K562 (cell line): ENCODE results near the gene SPINT2. TPM values are rescaled to one million over a fixed set of nuclear protein-coding genes. Genes with fewer than 3 reads are reported as not detected.

Experiments
- ARID1B ChIP-seq: fragments of 450-650 bp; IDR thresholded peaks from 2 replicates; pipeline ENCODE4 v1.6.1; 2016; ENCODE audit warnings: antibody characterized with exemption, mild to moderate bottlenecking, inconsistent platforms
- BRD4 ChIP-seq: fragments of 200-600 bp; sonication (generic); IDR thresholded peaks from 2 replicates; pipeline ENCODE4 v1.6.1; 2017; ENCODE audit warnings: inconsistent platforms
- CREB1 ChIP-seq, 2 experiments: sonication (generic) in 1 of 2; formaldehyde crosslinking in 1 of 2; IDR thresholded peaks; 2 replicates each; pipeline versions ENCODE4 v1.6.1 to v1.8.0; 2012 to 2022; ENCODE audit warnings: inconsistent platforms in 1 of 2, mild to moderate bottlenecking in 1 of 2, missing genetic modification reagents in 1 of 2, moderate library complexity in 1 of 2
- GABPB2 ChIP-seq: fragments of 250-450 bp; sonication (Bioruptor Pico); conservative IDR thresholded peaks from 2 replicates; pipeline ENCODE4 v1.5.1; 2021; ENCODE audit warnings: mild to moderate bottlenecking
- HNRNPLL ChIP-seq: fragments of 200-400 bp; formaldehyde crosslinking; IDR thresholded peaks from 2 replicates; pipeline ENCODE4 v1.6.1; 2017; ENCODE audit warnings: low read length, low read depth, mild to moderate bottlenecking; ENCODE audit not compliant: poor library complexity, severe bottlenecking
- MAFF ChIP-seq: IDR thresholded peaks from 2 replicates; pipeline ENCODE4 v1.6.1; 2012; ENCODE audit warnings: low read length, improper control_type of control experiment
- NFIX ChIP-seq: fragments of 250-450 bp; sonication (Bioruptor Pico); IDR thresholded peaks from 2 replicates; pipeline ENCODE4 v1.4.0; 2020; ENCODE audit warnings: low read depth, mild to moderate bottlenecking, moderate library complexity
- NRF1 ChIP-seq, 2 experiments: fragments of 450-650 bp; IDR thresholded peaks in 1 of 2; conservative IDR thresholded peaks in 1 of 2; 2 replicates each; pipeline ENCODE4 v1.6.1; 2014; ENCODE audit warnings: mild to moderate bottlenecking in 2 of 2
- SP1 ChIP-seq: sonication (generic); formaldehyde crosslinking; IDR thresholded peaks from 2 replicates; pipeline ENCODE4 v1.8.1; 2022; ENCODE audit warnings: mild to moderate bottlenecking, missing genetic modification reagents
- TGIF2 ChIP-seq: sonication (generic); formaldehyde crosslinking; IDR thresholded peaks from 2 replicates; pipeline ENCODE4 v1.8.1; 2022; ENCODE audit warnings: mild to moderate bottlenecking, missing genetic modification reagents, moderate library complexity
- ZFP1 ChIP-seq: fragments of 450-650 bp; formaldehyde crosslinking; IDR thresholded peaks from 2 replicates; pipeline ENCODE4 v1.4.0; 2020; ENCODE audit warnings: mild to moderate bottlenecking, mixed read lengths
- ZNF384 ChIP-seq: IDR thresholded peaks from 2 replicates; pipeline ENCODE4 v1.6.1; 2012; ENCODE audit warnings: low read depth, low read length, improper control_type of control experiment
- polyA plus RNA-seq, 8 experiments: library from polyadenylated mRNA; depleted of rRNA in 4 of 8; stranded (reverse) in 5 of 8; unstranded in 3 of 8; fragments of >200 nt; fragmentation: Nextera tagmentation in 2 of 8; fragmentation: Illumina TruSeq in 1 of 8; extraction: Ambion mirVana in 2 of 8; extraction: Trizol in 1 of 8; gene quantifications; 2 replicates each; pipeline versions ENCODE4 v1.2.1 to v1.2.3, GENCODE V29; 2011 to 2014; ENCODE audit warnings: inconsistent platforms in 1 of 8, missing spikeins in 1 of 8
- total RNA-seq, 7 experiments: library from RNA; depleted of rRNA in 6 of 7; stranded (reverse); fragments of >200 nt in 6 of 7; fragmentation: Illumina TruSeq in 2 of 7; extraction: Trizol in 2 of 7; gene quantifications; 2 replicates each; pipeline versions ENCODE4 v1.2.1 to v1.2.3, GENCODE V29; 2011 to 2021; ENCODE audit warnings: low replicate concordance in 1 of 7
- TF ChIP-seq, protein P1 (sequence below): sonication (generic); formaldehyde crosslinking; IDR thresholded peaks from 2 replicates; pipeline ENCODE4 v1.8.0; 2023; ENCODE audit warnings: missing genetic modification reagents, mild to moderate bottlenecking, borderline replicate concordance
- TF ChIP-seq, protein P2 (sequence below): fragments of 450-650 bp; IDR thresholded peaks from 2 replicates; pipeline ENCODE4 v1.6.1; 2016; ENCODE audit warnings: missing biosample characterization, missing genetic modification characterization
- TF ChIP-seq, protein P3 (sequence below): sonication (generic); formaldehyde crosslinking; IDR thresholded peaks from 2 replicates; pipeline ENCODE4 v1.4.0; 2020; ENCODE audit warnings: mild to moderate bottlenecking, missing genetic modification reagents
- TF ChIP-seq, protein P4 (sequence below): conservative IDR thresholded peaks from 2 replicates; pipeline ENCODE4 v1.6.1; 2011; ENCODE audit warnings: low read depth, mild to moderate bottlenecking, low read length; ENCODE audit not compliant: control insufficient read depth

The SPINT2 gene
- total and polyA plus RNA-seq, 9 of the 15 experiments (the other 6 are each of a cell fraction or from before 2014, with no cell fraction given) = 0.65 to 4.5 (median 3.4) TPM

DNA sequence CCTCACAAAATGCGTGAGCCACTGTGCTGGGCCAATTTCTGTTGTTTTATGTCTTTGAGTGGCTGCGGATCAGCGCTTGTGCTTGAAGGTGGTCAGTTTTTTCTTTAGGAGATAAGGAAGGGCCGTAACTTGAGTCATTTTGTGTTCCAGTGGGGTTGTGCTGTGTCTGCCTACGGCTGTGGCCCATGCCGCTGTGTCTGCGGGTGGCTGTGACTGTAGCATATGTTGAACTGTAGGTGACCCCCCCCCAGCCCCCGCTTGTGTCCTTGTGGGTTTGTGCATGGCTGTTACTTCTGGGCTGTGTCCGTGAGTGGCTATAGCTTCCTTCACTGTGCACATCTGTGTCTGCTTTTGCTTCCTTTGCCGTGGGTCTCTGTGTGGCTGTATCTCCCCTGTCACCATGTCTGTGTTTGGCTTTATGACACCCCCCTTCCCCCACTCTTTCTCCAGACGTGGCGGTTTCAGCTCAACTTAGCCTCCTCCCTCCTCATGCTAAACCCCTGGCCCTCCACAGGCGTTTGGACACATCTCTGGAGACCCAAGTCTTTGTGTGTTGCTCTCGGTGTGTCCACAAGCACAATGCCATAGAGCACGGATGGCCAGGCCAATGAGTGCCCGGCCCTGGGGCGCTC, 8.9 kb upstream of the SPINT2 start (continued):
- TF ChIP-seq, protein P1, sequence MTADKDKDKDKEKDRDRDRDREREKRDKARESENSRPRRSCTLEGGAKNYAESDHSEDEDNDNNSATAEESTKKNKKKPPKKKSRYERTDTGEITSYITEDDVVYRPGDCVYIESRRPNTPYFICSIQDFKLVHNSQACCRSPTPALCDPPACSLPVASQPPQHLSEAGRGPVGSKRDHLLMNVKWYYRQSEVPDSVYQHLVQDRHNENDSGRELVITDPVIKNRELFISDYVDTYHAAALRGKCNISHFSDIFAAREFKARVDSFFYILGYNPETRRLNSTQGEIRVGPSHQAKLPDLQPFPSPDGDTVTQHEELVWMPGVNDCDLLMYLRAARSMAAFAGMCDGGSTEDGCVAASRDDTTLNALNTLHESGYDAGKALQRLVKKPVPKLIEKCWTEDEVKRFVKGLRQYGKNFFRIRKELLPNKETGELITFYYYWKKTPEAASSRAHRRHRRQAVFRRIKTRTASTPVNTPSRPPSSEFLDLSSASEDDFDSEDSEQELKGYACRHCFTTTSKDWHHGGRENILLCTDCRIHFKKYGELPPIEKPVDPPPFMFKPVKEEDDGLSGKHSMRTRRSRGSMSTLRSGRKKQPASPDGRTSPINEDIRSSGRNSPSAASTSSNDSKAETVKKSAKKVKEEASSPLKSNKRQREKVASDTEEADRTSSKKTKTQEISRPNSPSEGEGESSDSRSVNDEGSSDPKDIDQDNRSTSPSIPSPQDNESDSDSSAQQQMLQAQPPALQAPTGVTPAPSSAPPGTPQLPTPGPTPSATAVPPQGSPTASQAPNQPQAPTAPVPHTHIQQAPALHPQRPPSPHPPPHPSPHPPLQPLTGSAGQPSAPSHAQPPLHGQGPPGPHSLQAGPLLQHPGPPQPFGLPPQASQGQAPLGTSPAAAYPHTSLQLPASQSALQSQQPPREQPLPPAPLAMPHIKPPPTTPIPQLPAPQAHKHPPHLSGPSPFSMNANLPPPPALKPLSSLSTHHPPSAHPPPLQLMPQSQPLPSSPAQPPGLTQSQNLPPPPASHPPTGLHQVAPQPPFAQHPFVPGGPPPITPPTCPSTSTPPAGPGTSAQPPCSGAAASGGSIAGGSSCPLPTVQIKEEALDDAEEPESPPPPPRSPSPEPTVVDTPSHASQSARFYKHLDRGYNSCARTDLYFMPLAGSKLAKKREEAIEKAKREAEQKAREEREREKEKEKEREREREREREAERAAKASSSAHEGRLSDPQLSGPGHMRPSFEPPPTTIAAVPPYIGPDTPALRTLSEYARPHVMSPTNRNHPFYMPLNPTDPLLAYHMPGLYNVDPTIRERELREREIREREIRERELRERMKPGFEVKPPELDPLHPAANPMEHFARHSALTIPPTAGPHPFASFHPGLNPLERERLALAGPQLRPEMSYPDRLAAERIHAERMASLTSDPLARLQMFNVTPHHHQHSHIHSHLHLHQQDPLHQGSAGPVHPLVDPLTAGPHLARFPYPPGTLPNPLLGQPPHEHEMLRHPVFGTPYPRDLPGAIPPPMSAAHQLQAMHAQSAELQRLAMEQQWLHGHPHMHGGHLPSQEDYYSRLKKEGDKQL = no peak
- TF ChIP-seq ZFP1 (CRISPR knock-in tag) (no peak), HNRNPLL (peak; percentile 94), ARID1B (peak; percentile 63), GABPB2 (CRISPR knock-in tag) (no peak), BRD4 (no peak), NRF1 (conservative IDR thresholded peaks at IDR 0.05 in 1 of 2, IDR thresholded peaks at IDR 0.05 in 1 of 2) (peak in 1 of 2 experiments; percentile 28; a peak in 2 of 4 replicates), MAFF (no peak), NFIX (CRISPR knock-in tag) (no peak), ZNF384 (0 out of 2 replicates have a peak, but pooled peaks have one; percentile 21), SP1 (CRISPR knock-in tag) (peak; percentile 36; the same call in 1 of the 2 replicates), CREB1 (IDR thresholded peaks at IDR 0.05) (0 out of 2 replicates have a peak, but pooled peaks have one; percentile 14), CREB1 (CRISPR knock-in tag; IDR thresholded peaks at IDR 0.05) (no peak), TGIF2 (CRISPR knock-in tag) (no peak)
- TF ChIP-seq, protein P2, sequence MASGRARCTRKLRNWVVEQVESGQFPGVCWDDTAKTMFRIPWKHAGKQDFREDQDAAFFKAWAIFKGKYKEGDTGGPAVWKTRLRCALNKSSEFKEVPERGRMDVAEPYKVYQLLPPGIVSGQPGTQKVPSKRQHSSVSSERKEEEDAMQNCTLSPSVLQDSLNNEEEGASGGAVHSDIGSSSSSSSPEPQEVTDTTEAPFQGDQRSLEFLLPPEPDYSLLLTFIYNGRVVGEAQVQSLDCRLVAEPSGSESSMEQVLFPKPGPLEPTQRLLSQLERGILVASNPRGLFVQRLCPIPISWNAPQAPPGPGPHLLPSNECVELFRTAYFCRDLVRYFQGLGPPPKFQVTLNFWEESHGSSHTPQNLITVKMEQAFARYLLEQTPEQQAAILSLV (tag) = no peak
- TF ChIP-seq, protein P3, sequence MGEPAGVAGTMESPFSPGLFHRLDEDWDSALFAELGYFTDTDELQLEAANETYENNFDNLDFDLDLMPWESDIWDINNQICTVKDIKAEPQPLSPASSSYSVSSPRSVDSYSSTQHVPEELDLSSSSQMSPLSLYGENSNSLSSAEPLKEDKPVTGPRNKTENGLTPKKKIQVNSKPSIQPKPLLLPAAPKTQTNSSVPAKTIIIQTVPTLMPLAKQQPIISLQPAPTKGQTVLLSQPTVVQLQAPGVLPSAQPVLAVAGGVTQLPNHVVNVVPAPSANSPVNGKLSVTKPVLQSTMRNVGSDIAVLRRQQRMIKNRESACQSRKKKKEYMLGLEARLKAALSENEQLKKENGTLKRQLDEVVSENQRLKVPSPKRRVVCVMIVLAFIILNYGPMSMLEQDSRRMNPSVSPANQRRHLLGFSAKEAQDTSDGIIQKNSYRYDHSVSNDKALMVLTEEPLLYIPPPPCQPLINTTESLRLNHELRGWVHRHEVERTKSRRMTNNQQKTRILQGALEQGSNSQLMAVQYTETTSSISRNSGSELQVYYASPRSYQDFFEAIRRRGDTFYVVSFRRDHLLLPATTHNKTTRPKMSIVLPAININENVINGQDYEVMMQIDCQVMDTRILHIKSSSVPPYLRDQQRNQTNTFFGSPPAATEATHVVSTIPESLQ (CRISPR knock-in tag) = no peak
- TF ChIP-seq, protein P4, sequence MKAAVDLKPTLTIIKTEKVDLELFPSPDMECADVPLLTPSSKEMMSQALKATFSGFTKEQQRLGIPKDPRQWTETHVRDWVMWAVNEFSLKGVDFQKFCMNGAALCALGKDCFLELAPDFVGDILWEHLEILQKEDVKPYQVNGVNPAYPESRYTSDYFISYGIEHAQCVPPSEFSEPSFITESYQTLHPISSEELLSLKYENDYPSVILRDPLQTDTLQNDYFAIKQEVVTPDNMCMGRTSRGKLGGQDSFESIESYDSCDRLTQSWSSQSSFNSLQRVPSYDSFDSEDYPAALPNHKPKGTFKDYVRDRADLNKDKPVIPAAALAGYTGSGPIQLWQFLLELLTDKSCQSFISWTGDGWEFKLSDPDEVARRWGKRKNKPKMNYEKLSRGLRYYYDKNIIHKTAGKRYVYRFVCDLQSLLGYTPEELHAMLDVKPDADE = peak; percentile 31; the same call in 1 of the 2 replicates
